CD4-positive, alpha-beta memory T cell (primary cell): ENCODE data around the gene NLRC3. TPM values are rescaled to one million over a fixed set of nuclear protein-coding genes. Genes with fewer than 3 reads are reported as not detected.

Experiments used
- polyA plus RNA-seq, 2 donors: library from polyadenylated mRNA; unstranded; fragments of 300-500 nt; fragmentation: Illumina TruSeq; gene quantifications; one replicate each; pipeline ENCODE4 v1.2.3, GENCODE V29; 2021
- total RNA-seq, 2 experiments: library from RNA; stranded (reverse); gene quantifications; one replicate each; pipeline ENCODE4 v1.2.3, GENCODE V29; 2021

Gene NLRC3
- total and polyA plus RNA-seq, 4 experiments from 2014 or later = 13.1 to 111 (median 75.0) TPM

Other genes starting within 250 kb of the NLRC3 start
- gene OR2C1, start 221.5 kb downstream of the NLRC3 start, total RNA-seq = not detected
- under 1 TPM; 0.13 to 0.54 TPM for gene OR2C1, start 221.5 kb downstream of the NLRC3 start, polyA plus RNA-seq
- gene ZSCAN32, start 176.4 kb downstream of the NLRC3 start, total RNA-seq = 10 to 100 TPM; 26.8 to 28.8 TPM
- gene ZSCAN32, start 176.4 kb downstream of the NLRC3 start, polyA plus RNA-seq = 10 to 100 TPM in 1 of 2 donors, 1 to 10 TPM in 1; 9.8 to 11.9 TPM
- 10 to 100 TPM; 17.9 to 18.0 TPM for gene ZNF174, start 176.2 kb downstream of the NLRC3 start, total RNA-seq
- gene ZNF174, start 176.2 kb downstream of the NLRC3 start, polyA plus RNA-seq = 10 to 100 TPM in 1 of 2 donors, 1 to 10 TPM in 1; 9.5 to 19.0 TPM
- 1 to 10 TPM; 5.3 TPM for gene ZNF597, start 133.9 kb downstream of the NLRC3 start, total RNA-seq
- 1 to 10 TPM; 1.0 to 1.9 TPM for gene ZNF597, start 133.9 kb downstream of the NLRC3 start, polyA plus RNA-seq
- 10 to 100 TPM; 58.1 to 62.9 TPM for gene NAA60, start 133.7 kb downstream of the NLRC3 start, total RNA-seq
- 10 to 100 TPM; 28.2 to 59.6 TPM for gene NAA60, start 133.7 kb downstream of the NLRC3 start, polyA plus RNA-seq
- gene C16orf90, start 81.9 kb downstream of the NLRC3 start, total RNA-seq = not detected
- gene C16orf90, start 81.9 kb downstream of the NLRC3 start, polyA plus RNA-seq = not detected
- 10 to 100 TPM; 24.6 to 25.4 TPM for gene CLUAP1, start 76.4 kb downstream of the NLRC3 start, total RNA-seq
- 10 to 100 TPM; 26.4 to 41.5 TPM for gene CLUAP1, start 76.4 kb downstream of the NLRC3 start, polyA plus RNA-seq
- gene SLX4, start 34.2 kb upstream of the NLRC3 start, total RNA-seq = 1 to 10 TPM; 5.7 to 6.7 TPM
- gene SLX4, start 34.2 kb upstream of the NLRC3 start, polyA plus RNA-seq = under 1 TPM in 1 of 2 donors, not detected in 1; 0.87 TPM
- gene DNASE1, start 77.3 kb upstream of the NLRC3 start, total RNA-seq = 10 to 100 TPM; 51.2 to 59.9 TPM
- gene DNASE1, start 77.3 kb upstream of the NLRC3 start, polyA plus RNA-seq = 1 to 10 TPM in 1 of 2 donors, not detected in 1; 7.7 TPM
- gene TRAP1, start 140.1 kb upstream of the NLRC3 start, total RNA-seq = 100 to 1,000 TPM; 101 to 111 TPM
- 10 to 100 TPM; 56.4 to 59.2 TPM for gene TRAP1, start 140.1 kb upstream of the NLRC3 start, polyA plus RNA-seq